ENCODE measurements around the gene FLNB. TPM values are rescaled to one million over a fixed set of nuclear protein-coding genes. Genes with fewer than 3 reads are reported as not detected.

The FLNB gene
- total RNA-seq, 1 experiment from 2014 or later: 580 TPM

DNA sequence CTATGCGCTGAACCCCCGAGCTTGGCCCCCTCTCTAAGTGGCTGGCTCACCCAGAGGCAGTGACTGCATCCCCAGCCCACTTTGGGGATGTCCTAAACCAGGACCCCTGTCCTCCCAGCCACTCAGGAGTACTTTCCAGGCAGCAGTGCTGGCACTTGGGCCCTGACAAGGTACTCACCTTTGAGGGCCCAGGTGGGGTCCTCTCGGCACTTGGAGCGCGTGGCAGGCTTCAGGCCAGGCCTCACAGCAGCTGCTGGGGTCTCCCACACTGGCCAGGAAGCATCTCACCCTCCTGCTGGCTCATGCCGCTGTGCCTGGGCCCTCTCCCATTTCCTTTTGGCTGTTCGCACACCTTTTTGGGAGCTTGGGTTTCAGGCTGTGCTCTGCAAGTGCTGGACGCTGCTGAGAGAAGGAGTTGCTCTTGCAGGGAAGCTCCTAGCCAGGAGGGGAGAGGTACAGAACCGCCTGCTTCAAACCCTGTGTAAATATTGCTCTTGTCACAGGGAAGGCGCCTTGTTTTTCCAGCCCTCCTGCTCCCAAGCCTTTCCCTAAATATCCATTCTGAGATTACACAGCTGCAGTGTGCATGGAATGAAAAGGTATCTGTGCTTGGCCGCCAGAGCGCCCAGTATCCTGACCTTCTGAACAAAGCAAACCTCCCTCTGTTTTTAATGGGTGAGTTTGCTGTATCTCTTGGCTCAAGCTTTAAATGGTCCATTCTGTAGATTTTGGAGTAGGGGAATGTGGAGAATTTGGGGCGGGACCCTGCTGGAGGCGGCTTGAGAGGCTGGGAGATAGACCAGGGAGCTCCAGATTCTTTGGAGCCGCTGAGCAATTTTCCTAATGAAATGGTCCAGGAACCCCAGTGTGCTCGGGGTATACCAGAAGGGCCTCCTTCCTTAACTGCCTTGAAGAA is 156.9 kb downstream of the FLNB start:
- Mint-ChIP-seq H3K4me1 (ENCODE audit: insufficient read depth, unreplicated experiment) (peaks cover 26% of the 10 kb centered on the region), H3K9me3 (ENCODE audit: unreplicated experiment) (no peaks in the 10 kb centered on the region), H3K36me3 (ENCODE audit: insufficient read depth, unreplicated experiment) (peaks cover 75% of the 10 kb centered on the region), H3K27me3 (ENCODE audit: insufficient read depth, unreplicated experiment) (no peaks in the 10 kb centered on the region), H3K4me3 (ENCODE audit: unreplicated experiment) (no peak overlapping the region), H3K27ac (ENCODE audit: low read depth, unreplicated experiment) (peak overlapping the region; percentile 31)
- DNase-seq (ENCODE audit: unreplicated experiment): no peak
- TF ChIP-seq, protein P1, sequence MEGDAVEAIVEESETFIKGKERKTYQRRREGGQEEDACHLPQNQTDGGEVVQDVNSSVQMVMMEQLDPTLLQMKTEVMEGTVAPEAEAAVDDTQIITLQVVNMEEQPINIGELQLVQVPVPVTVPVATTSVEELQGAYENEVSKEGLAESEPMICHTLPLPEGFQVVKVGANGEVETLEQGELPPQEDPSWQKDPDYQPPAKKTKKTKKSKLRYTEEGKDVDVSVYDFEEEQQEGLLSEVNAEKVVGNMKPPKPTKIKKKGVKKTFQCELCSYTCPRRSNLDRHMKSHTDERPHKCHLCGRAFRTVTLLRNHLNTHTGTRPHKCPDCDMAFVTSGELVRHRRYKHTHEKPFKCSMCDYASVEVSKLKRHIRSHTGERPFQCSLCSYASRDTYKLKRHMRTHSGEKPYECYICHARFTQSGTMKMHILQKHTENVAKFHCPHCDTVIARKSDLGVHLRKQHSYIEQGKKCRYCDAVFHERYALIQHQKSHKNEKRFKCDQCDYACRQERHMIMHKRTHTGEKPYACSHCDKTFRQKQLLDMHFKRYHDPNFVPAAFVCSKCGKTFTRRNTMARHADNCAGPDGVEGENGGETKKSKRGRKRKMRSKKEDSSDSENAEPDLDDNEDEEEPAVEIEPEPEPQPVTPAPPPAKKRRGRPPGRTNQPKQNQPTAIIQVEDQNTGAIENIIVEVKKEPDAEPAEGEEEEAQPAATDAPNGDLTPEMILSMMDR (IDR thresholded peaks at IDR 0.05; ENCODE audit: unreplicated experiment): no peak
- intact Hi-C loops (cut with micrococcal nuclease): loop anchor here (5.0 kb wide), 1 partner anchor 203 kb away; no protein-coding TSS in a partner anchor
- ChIA-PET POLR2A (interaction anchor here (1.2 to 1.5 kb wide), 2 partner anchors 9 to 11 kb away, joined by 5 to 8 read pairs; no protein-coding TSS in a partner anchor), CTCF (interaction anchor here (0.6 to 4.5 kb wide), 11 partner anchors 12 to 339 kb away, joined by 3 to 80 read pairs (median 3); partner anchors contain the start of gene FLNB)
- BruUV-seq (replicated peaks): no TSS peak

GRCh38 chr3:58167431-58168351 is 159.5 kb downstream of the FLNB start:
- H3K36me3 Mint-ChIP-seq (ENCODE audit: insufficient read depth, unreplicated experiment): peaks cover 63% of the 10 kb centered on the region
- CTCF ChIA-PET: interaction anchor here (0.5 to 4.5 kb wide), 33 partner anchors 10 to 624 kb away, joined by 3 to 80 read pairs (median 3); partner anchors contain the start of genes DNAH12, FLNB, HTD2 and RPP14
- H3K9me3 Mint-ChIP-seq (ENCODE audit: unreplicated experiment): no peaks in the 10 kb centered on the region
- no peak overlapping the region for H3K4me3 Mint-ChIP-seq (ENCODE audit: unreplicated experiment)
- H3K4me1 Mint-ChIP-seq (ENCODE audit: insufficient read depth, unreplicated experiment): peaks cover 4% of the 10 kb centered on the region
- peak; percentile 54 for DNase-seq (ENCODE audit: unreplicated experiment)
- H3K27me3 Mint-ChIP-seq (ENCODE audit: insufficient read depth, unreplicated experiment): no peaks in the 10 kb centered on the region
- no TSS peak for BruUV-seq (replicated peaks)
- H3K27ac Mint-ChIP-seq (ENCODE audit: low read depth, unreplicated experiment): no peak overlapping the region
- TF ChIP-seq, protein P1 (IDR thresholded peaks at IDR 0.05; ENCODE audit: unreplicated experiment): peak; percentile 67
- intact Hi-C loops (cut with micrococcal nuclease): loop anchor here (5.0 kb wide), 1 partner anchor 205 kb away; no protein-coding TSS in a partner anchor
- POLR2A ChIA-PET: interaction anchor here (0.5 to 1.2 kb wide), 4 partner anchors 21 to 142 kb away, joined by 3 to 4 read pairs (median 3); partner anchors contain the start of genes HTD2 and RPP14

- CTCF ChIA-PET: interaction anchor here (0.5 to 4.5 kb wide), 8 partner anchors 9 to 624 kb away, joined by 3 to 80 read pairs (median 4); partner anchors contain the start of gene DNAH12
- TF ChIP-seq, protein P1 (IDR thresholded peaks at IDR 0.05; ENCODE audit: unreplicated experiment): no peak
- H3K4me1 Mint-ChIP-seq (ENCODE audit: insufficient read depth, unreplicated experiment): peaks cover 8% of the 10 kb centered on the region
- H3K9me3 Mint-ChIP-seq (ENCODE audit: unreplicated experiment): no peaks in the 10 kb centered on the region
- no peak overlapping the region for H3K27ac Mint-ChIP-seq (ENCODE audit: low read depth, unreplicated experiment)
- peaks cover 63% of the 10 kb centered on the region for H3K36me3 Mint-ChIP-seq (ENCODE audit: insufficient read depth, unreplicated experiment)
- no TSS peak for BruUV-seq (replicated peaks)
- no peaks in the 10 kb centered on the region for H3K27me3 Mint-ChIP-seq (ENCODE audit: insufficient read depth, unreplicated experiment)
- intact Hi-C loops (cut with micrococcal nuclease): loop anchor here (5.0 kb wide), 1 partner anchor 206 kb away; no protein-coding TSS in a partner anchor
- no peak for DNase-seq (ENCODE audit: unreplicated experiment)
- POLR2A ChIA-PET: interaction anchor here (1.0 kb wide), 1 partner anchor 22 kb away, joined by 3 read pairs; no protein-coding TSS in a partner anchor
- no peak overlapping the region for H3K4me3 Mint-ChIP-seq (ENCODE audit: unreplicated experiment)
Observed at GRCh38 chr3:58168498-58168897, 160.3 kb downstream of the FLNB start.
